Uterus (tissue), 4 donors: Measurements from ENCODE around the gene FAM9C. TPM values are rescaled to one million over a fixed set of nuclear protein-coding genes. Genes with fewer than 3 reads are reported as not detected.
"Not testable (repeated sequence)": the region's sequence is repeated elsewhere in the genome, so short reads cannot be mapped to it uniquely, and the experiment has no call there.

Experiments
- DNase-seq, 2 donors: peaks; one replicate each; pipeline ENCODE4 v3.0.0-alpha.2; 2019 to 2020
- H3K27ac ChIP-seq, 2 donors: fragments of 200-600 bp; sonication (generic); 1 replicate in 1 of 2; 2 replicates in 1 of 2; pipeline ENCODE4 v1.5.1; 2016 to 2018
- H3K27me3 ChIP-seq, 2 donors: fragments of 200-600 bp; sonication (generic); one replicate each; pipeline ENCODE4 v1.5.1; 2018 to 2019; ENCODE audit warnings: control low read depth in 1 of 2
- H3K36me3 ChIP-seq, 2 donors: fragments of 200-600 bp; sonication (generic); one replicate each; pipeline ENCODE4 v1.5.1; 2019; ENCODE audit warnings: control low read depth in 1 of 2
- H3K4me1 ChIP-seq, 2 donors: fragments of 200-600 bp; sonication (generic); one replicate each; pipeline ENCODE4 v1.5.1; 2018 to 2019; ENCODE audit warnings: control low read depth in 1 of 2
- H3K4me3 ChIP-seq, 2 donors: fragments of 200-600 bp; sonication (generic); 1 replicate in 1 of 2; 2 replicates in 1 of 2; pipeline ENCODE4 v1.5.1; 2018 to 2019; ENCODE audit warnings: mild to moderate bottlenecking in 1 of 2
- H3K9me3 ChIP-seq, 2 donors: fragments of 200-600 bp; sonication (generic); one replicate each; pipeline ENCODE4 v1.5.1; 2019; ENCODE audit warnings: control low read depth in 1 of 2
- CTCF ChIP-seq, 4 experiments: fragments of 200-600 bp in 2 of 4; fragments of 450-650 bp in 2 of 4; sonication (generic) in 2 of 4; IDR thresholded peaks; one replicate each; pipeline ENCODE4 v1.5.1; 2016 to 2019; ENCODE audit warnings: antibody characterized with exemption in 4 of 4, mild to moderate bottlenecking in 2 of 4, moderate library complexity in 1 of 4
- POLR2A ChIP-seq, 2 donors: fragments of 450-650 bp; IDR thresholded peaks; one replicate each; pipeline ENCODE4 v1.6.1; 2016; ENCODE audit warnings: antibody characterized with exemption in 2 of 2, mild to moderate bottlenecking in 1 of 2, moderate library complexity in 1 of 2
- intact Hi-C: fragments of 100-400 bp; cut with DNase I; formaldehyde crosslinking; loops from one replicate; pipeline ENCODE4 v1.15.1; 2023; ENCODE audit warnings: low total_unique reads
- total RNA-seq, 4 donors: library from RNA; depleted of rRNA in 3 of 4; stranded (reverse); fragments of >200 nt in 3 of 4; gene quantifications; one replicate each; pipeline versions ENCODE4 v1.1.0 to v1.2.4, GENCODE V29; 2014 to 2023
- donor health status: DM: yes; HTN: yes; CAD: no.

FAM9C gene
- total RNA-seq, 4 donors from 2014 or later, result 0.07 TPM; not detected in 3

- Histone ChIP-seq H3K4me3 (no peak overlapping the region), H3K4me1 (no peaks in the 10 kb centered on the region), H3K27me3 (no peaks in the 10 kb centered on the region), H3K9me3 (peaks cover 0 to 8% of the 10 kb centered on the region in 2 donors), H3K27ac (no peak overlapping the region), H3K36me3 (no peaks in the 10 kb centered on the region)
- no peak for TF ChIP-seq POLR2A (IDR thresholded peaks at IDR 0.05)
- no peak for TF ChIP-seq CTCF (IDR thresholded peaks at IDR 0.05)
- intact Hi-C loops, result loop anchor here (10.0 kb wide), 1 partner anchor 62 kb away; no protein-coding TSS in a partner anchor
- no peak for DNase-seq
Observed at GRCh38 chrX:13066391-13066790, 22.0 kb upstream of the FAM9C start.

DNA sequence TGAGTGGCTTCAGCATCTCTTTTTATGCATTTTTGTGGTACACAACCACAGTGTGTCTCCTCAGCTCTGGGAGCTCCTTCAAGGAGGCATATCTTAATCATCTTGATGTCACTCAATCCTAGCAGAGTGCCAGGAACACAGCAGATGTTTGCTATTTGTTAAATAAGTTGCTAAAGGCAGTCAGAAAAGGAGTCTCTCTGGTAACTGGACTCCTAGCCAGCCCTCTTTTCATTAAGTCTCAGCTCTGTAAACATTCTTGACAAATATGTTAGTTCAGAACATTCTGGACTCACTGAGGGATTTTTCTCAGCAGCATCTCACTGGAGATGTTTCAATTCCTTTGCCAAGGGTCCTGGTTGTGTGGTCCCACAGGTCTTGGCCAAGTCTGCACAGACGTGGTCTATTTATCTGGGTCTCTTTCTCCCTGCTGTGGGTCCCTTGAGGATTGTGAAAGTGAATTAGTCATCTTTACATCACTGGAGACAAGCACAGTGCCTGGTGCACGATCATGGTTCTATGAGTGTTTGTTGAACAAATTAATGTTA is 20.3 kb upstream of the FAM9C start:
- H3K9me3 ChIP-seq, result peaks cover 0 to 2% of the 10 kb centered on the region in 2 donors
- no peaks in the 10 kb centered on the region for H3K27me3 ChIP-seq
- no peak for TF ChIP-seq CTCF (IDR thresholded peaks at IDR 0.05)
- no peak overlapping the region for H3K4me3 ChIP-seq
- no peak overlapping the region for H3K27ac ChIP-seq
- intact Hi-C loops, result loop anchor here (10.0 kb wide), 1 partner anchor 60 kb away; no protein-coding TSS in a partner anchor
- no peaks in the 10 kb centered on the region for H3K4me1 ChIP-seq
- peak in 1 of 2 donors; percentile 47 for DNase-seq
- H3K36me3 ChIP-seq, result no peaks in the 10 kb centered on the region

- H3K9me3 ChIP-seq, H3K36me3 ChIP-seq, H3K4me1 ChIP-seq, H3K27me3 ChIP-seq, DNase-seq, H3K27ac ChIP-seq, H3K4me3 ChIP-seq: not testable (repeated sequence)
- intact Hi-C loops, result loop anchor here (10.0 kb wide), 1 partner anchor 58 kb away; no protein-coding TSS in a partner anchor
Observed at GRCh38 chrX:13063124-13063523, 18.7 kb upstream of the FAM9C start.

- not testable (repeated sequence) for H3K27ac ChIP-seq, H3K4me1 ChIP-seq, H3K9me3 ChIP-seq, H3K4me3 ChIP-seq, DNase-seq, H3K27me3 ChIP-seq, H3K36me3 ChIP-seq
- intact Hi-C loops, result loop anchor here (10.0 kb wide), 1 partner anchor 58 kb away; no protein-coding TSS in a partner anchor
Observed at GRCh38 chrX:13062331-13062730, 17.9 kb upstream of the FAM9C start.

- H3K27me3 ChIP-seq, DNase-seq, H3K4me1 ChIP-seq, H3K4me3 ChIP-seq, H3K9me3 ChIP-seq, H3K27ac ChIP-seq, H3K36me3 ChIP-seq: not testable (repeated sequence)
- intact Hi-C loops, result loop anchor here (10.0 kb wide), 1 partner anchor 56 kb away; no protein-coding TSS in a partner anchor
Observed at GRCh38 chrX:13061215-13061708, 16.8 kb upstream of the FAM9C start.

- TF ChIP-seq CTCF (IDR thresholded peaks at IDR 0.05) (no peak), POLR2A (IDR thresholded peaks at IDR 0.05) (no peak)
- intact Hi-C loops, result loop anchor here (10.0 kb wide), 1 partner anchor 55 kb away; no protein-coding TSS in a partner anchor
- H3K27ac ChIP-seq, result no peak overlapping the region
- DNase-seq, result no peak
- H3K27me3 ChIP-seq, result no peaks in the 10 kb centered on the region
- no peak overlapping the region for H3K4me3 ChIP-seq
- no peaks in the 10 kb centered on the region for H3K9me3 ChIP-seq
- no peaks in the 10 kb centered on the region for H3K36me3 ChIP-seq
- no peaks in the 10 kb centered on the region for H3K4me1 ChIP-seq
Observed at GRCh38 chrX:13059637-13060499, 15.4 kb upstream of the FAM9C start.
